ENCODE measurements around the gene CEP68. TPM values are rescaled to one million over a fixed set of nuclear protein-coding genes. Genes with fewer than 3 reads are reported as not detected.
"Not testable (repeated sequence)": the region's sequence is repeated elsewhere in the genome, so short reads cannot be mapped to it uniquely, and the experiment has no call there.

Gene CEP68
- total RNA-seq, 1 experiment from 2014 or later = 10.3 TPM

GRCh38 chr2:65031341-65032018 lies 24.7 kb upstream of the CEP68 start:
- DNase-seq (ENCODE audit: low read depth) = no peak

GRCh38 chr2:65032019-65032975 lies 23.9 kb upstream of the CEP68 start:
- no peak for DNase-seq (ENCODE audit: low read depth)

GRCh38 chr2:65033178-65033577 lies 23.0 kb upstream of the CEP68 start:
- DNase-seq (ENCODE audit: low read depth) = peak; percentile 17

GRCh38 chr2:65033667-65034066 lies 22.5 kb upstream of the CEP68 start:
- not testable (repeated sequence) for DNase-seq (ENCODE audit: low read depth)

GRCh38 chr2:65035351-65035943 lies 20.8 kb upstream of the CEP68 start:
- no peak for DNase-seq (ENCODE audit: low read depth)

GRCh38 chr2:65037178-65037577 lies 19.0 kb upstream of the CEP68 start:
- no peak for DNase-seq (ENCODE audit: low read depth)

- DNase-seq (ENCODE audit: low read depth) = no peak
Observed at GRCh38 chr2:65039640-65040039, 16.6 kb upstream of the CEP68 start.

- DNase-seq (ENCODE audit: low read depth) = peak; percentile 68
Observed at GRCh38 chr2:65040400-65041261, 15.6 kb upstream of the CEP68 start.

GRCh38 chr2:65043001-65043400 lies 13.2 kb upstream of the CEP68 start:
- DNase-seq (ENCODE audit: low read depth) = no peak

GRCh38 chr2:65044097-65044735 lies 12.0 kb upstream of the CEP68 start:
- DNase-seq (ENCODE audit: low read depth) = no peak

GRCh38 chr2:65045651-65046050 lies 10.6 kb upstream of the CEP68 start:
- peak; percentile 35 for DNase-seq (ENCODE audit: low read depth)

GRCh38 chr2:65046633-65047407 lies 9.4 kb upstream of the CEP68 start:
- no peak for DNase-seq (ENCODE audit: low read depth)

- no peak for DNase-seq (ENCODE audit: low read depth)
Observed at GRCh38 chr2:65049010-65049639, 7.1 kb upstream of the CEP68 start.

- DNase-seq (ENCODE audit: low read depth) = no peak
Observed at GRCh38 chr2:65050931-65051330, 5.3 kb upstream of the CEP68 start.

GRCh38 chr2:65053199-65053598 lies 3.0 kb upstream of the CEP68 start:
- no peak for DNase-seq (ENCODE audit: low read depth)

GRCh38 chr2:65054749-65055421 lies 1.3 kb upstream of the CEP68 start:
- no peak for DNase-seq (ENCODE audit: low read depth)

GRCh38 chr2:65055422-65056214 lies 598 bp upstream of the CEP68 start:
- DNase-seq (ENCODE audit: low read depth) = no peak

GRCh38 chr2:65057054-65057375 lies 799 bp downstream of the CEP68 start:
- DNase-seq (ENCODE audit: low read depth) = no peak
